ENCODE measurements around the gene DAP.
"Not testable (repeated sequence)": the region's sequence is repeated elsewhere in the genome, so short reads cannot be mapped to it uniquely, and the experiment has no call there.

The DAP gene

DNA sequence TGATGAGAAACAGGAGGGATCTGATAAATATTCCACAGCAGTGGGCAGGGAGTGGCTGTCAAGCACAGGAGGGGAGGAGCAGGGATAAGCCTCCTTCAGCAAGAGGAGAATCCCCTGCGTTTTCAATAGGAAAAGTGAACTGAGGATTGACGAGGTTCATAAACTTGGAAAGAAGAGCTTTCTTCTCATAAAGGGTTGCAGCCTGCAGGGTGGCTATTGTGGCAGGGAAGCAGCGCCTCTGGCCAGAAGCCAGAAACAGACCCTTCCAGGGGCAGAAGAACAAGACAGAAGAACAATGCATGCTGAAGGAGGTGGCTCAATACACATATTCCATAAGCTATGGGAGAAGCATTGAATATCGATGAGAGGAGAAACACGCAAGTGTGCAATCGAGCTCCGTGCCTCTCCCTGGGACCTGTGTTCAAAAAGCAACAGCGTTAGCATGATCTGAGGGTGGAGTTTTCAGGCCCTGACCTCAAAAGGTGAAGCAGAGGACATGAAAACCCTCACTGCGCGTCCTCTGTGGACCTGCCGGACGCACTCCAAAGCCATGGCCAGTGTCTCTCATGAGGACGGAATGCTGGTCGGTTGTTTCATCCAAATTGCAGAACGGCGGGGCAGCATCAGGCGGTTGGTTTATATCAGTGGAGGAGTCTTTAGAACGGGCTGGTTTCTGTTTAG, 129.6 kb downstream of the DAP start:
- no peak for DNase-seq

DNA sequence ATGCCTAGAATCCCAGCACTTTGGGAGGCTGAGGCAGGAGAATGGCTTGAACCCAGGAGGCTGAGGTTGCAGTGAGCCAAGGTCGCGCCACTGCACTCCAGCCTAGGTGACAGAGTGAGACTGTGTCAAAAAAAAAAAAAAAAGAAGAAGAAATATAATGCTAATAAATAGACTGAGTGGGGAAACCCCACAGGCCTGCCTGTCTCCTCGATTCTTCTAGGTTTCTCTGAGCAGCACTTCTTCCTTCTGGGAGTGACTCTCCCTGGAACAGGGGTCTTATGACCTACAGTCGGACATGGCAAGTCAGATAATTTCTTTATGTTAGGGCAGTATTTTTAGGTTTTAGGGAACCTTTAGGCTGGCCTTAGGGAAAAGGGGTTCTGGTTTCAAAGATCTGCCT, 130.3 kb downstream of the DAP start:
- DNase-seq, result not testable (repeated sequence)

DNA sequence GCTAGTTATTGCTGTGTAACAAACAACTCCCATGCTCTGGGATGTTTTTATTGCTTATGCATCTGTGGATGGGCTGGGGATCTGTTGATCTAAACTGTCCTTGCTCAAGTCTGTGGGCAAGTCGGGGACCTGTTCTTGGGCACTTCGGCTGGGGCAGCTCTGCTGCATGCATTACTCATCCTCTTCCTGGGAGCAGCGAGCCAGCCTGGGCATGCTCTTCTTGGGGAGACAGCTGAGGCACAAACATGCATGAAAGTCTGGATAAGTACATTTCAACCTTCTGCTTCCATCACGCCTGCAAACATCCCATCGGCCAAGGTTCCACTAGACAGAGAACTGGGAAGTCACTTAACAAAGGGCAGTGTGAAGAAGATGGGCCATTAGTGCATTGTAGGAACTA, 130.9 kb downstream of the DAP start:
- no peak for DNase-seq

DNA sequence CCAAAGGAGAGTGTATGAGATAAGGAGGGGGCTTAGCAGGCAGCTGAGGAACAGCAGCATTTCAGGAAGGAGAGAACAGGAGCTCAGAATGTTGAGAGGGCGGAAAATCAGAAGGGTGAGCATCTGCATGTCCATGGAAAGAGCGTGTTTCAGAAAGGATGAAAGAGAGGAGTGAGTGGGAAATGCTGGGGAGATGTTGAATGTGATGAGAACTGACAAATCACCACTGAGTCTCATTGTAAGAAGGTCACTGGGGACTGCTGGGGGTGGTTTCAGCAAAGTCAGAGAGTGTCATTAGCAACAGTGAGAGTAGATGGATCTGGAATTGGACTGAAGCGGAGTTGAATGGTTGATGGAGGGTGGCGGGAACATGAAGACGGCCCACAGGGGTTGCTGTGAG, 131.4 kb downstream of the DAP start:
- no peak for DNase-seq
